Liver (tissue), 9 donors: ENCODE measurements around the gene CLN3. TPM values are rescaled to one million over a fixed set of nuclear protein-coding genes. Genes with fewer than 3 reads are reported as not detected.
"Not testable (repeated sequence)": the region's sequence is repeated elsewhere in the genome, so short reads cannot be mapped to it uniquely, and the experiment has no call there.

ENCODE experiments used
- DNase-seq: peaks from one replicate; pipeline ENCODE4 v3.0.0-alpha.2; 2017; ENCODE audit warnings: low spot score
- H3K27ac ChIP-seq, 2 donors: one replicate each; pipeline ENCODE4 v1.7.0; 2013; ENCODE audit warnings: inconsistent platforms in 2 of 2, low read length in 2 of 2, control low read depth in 1 of 2, low read depth in 1 of 2, mild to moderate bottlenecking in 1 of 2
- H3K27me3 ChIP-seq, 4 donors: one replicate each; pipeline versions ENCODE4 v1.6.1 to v1.7.0; 2013; ENCODE audit warnings: low read length in 3 of 4, inconsistent platforms in 1 of 4, mild to moderate bottlenecking in 1 of 4, moderate library complexity in 1 of 4; ENCODE audit not compliant: control insufficient read depth in 4 of 4, insufficient read depth in 4 of 4
- H3K36me3 ChIP-seq, 4 donors: one replicate each; pipeline versions ENCODE4 v1.6.1 to v1.7.0; 2013; ENCODE audit warnings: low read length in 3 of 4, mild to moderate bottlenecking in 3 of 4, low read depth in 1 of 4, moderate library complexity in 1 of 4; ENCODE audit not compliant: control insufficient read depth in 4 of 4, insufficient read depth in 3 of 4
- H3K4me1 ChIP-seq, 4 donors: one replicate each; pipeline versions ENCODE4 v1.6.1 to v1.7.0; 2013; ENCODE audit warnings: low read length in 3 of 4, mild to moderate bottlenecking in 3 of 4, moderate library complexity in 1 of 4; ENCODE audit not compliant: control insufficient read depth in 4 of 4, insufficient read depth in 4 of 4
- H3K4me3 ChIP-seq, 3 donors: one replicate each; pipeline versions ENCODE4 v1.6.1 to v1.7.0; 2013; ENCODE audit warnings: low read length in 3 of 3, control low read depth in 1 of 3, low read depth in 1 of 3, mild to moderate bottlenecking in 1 of 3
- H3K9ac ChIP-seq, 2 donors: one replicate each; pipeline ENCODE4 v1.7.0; 2013; ENCODE audit warnings: low read length in 2 of 2, mild to moderate bottlenecking in 2 of 2, moderate library complexity in 2 of 2, control low read depth in 1 of 2, low read depth in 1 of 2
- H3K9me3 ChIP-seq, 4 donors: one replicate each; pipeline versions ENCODE4 v1.6.1 to v1.7.0; 2013; ENCODE audit warnings: low read length in 3 of 4; ENCODE audit not compliant: control insufficient read depth in 4 of 4
- ATF3 ChIP-seq: IDR thresholded peaks from 2 replicates; pipeline ENCODE4 v1.6.1; 2016; ENCODE audit warnings: antibody characterized with exemption
- CTCF ChIP-seq: fragments of 150-350 bp; IDR thresholded peaks from 2 replicates; pipeline ENCODE4 v1.5.1; 2017; ENCODE audit warnings: improper control_type of control experiment, low read depth, low read length; ENCODE audit not compliant: missing input control
- FOXA1 ChIP-seq: IDR thresholded peaks from 2 replicates; pipeline ENCODE4 v1.6.1; 2016; ENCODE audit warnings: antibody characterized with exemption
- FOXA2 ChIP-seq: IDR thresholded peaks from 2 replicates; pipeline ENCODE4 v1.6.1; 2016; ENCODE audit warnings: antibody characterized with exemption
- GABPA ChIP-seq, 2 donors: IDR thresholded peaks in 1 of 2; conservative IDR thresholded peaks in 1 of 2; 2 replicates each; pipeline ENCODE4 v1.6.1; 2016; ENCODE audit warnings: antibody characterized with exemption in 2 of 2, mild to moderate bottlenecking in 1 of 2, moderate library complexity in 1 of 2
- HNF4G ChIP-seq: IDR thresholded peaks from 2 replicates; pipeline ENCODE4 v1.6.1; 2016; ENCODE audit warnings: antibody characterized with exemption
- JUND ChIP-seq, 2 donors: IDR thresholded peaks; 2 replicates each; pipeline ENCODE4 v1.6.1; 2016; ENCODE audit warnings: antibody characterized with exemption in 2 of 2
- MAX ChIP-seq: IDR thresholded peaks from 2 replicates; pipeline ENCODE4 v1.6.1; 2016; ENCODE audit warnings: antibody characterized with exemption
- NR2F2 ChIP-seq: IDR thresholded peaks from 2 replicates; pipeline ENCODE4 v1.6.1; 2016; ENCODE audit warnings: antibody characterized with exemption
- RAD21 ChIP-seq, 2 donors: IDR thresholded peaks; 2 replicates each; pipeline ENCODE4 v1.6.1; 2016; ENCODE audit warnings: antibody characterized with exemption in 2 of 2, mild to moderate bottlenecking in 2 of 2
- REST ChIP-seq: IDR thresholded peaks from 2 replicates; pipeline ENCODE4 v1.6.1; 2016; ENCODE audit warnings: antibody characterized with exemption, mild to moderate bottlenecking
- RXRA ChIP-seq, 2 donors: IDR thresholded peaks; 2 replicates each; pipeline ENCODE4 v1.6.1; 2017 to 2018; ENCODE audit warnings: antibody characterized with exemption in 2 of 2, mild to moderate bottlenecking in 1 of 2
- SP1 ChIP-seq: IDR thresholded peaks from 2 replicates; pipeline ENCODE4 v1.6.1; 2018; ENCODE audit warnings: antibody characterized with exemption, mild to moderate bottlenecking
- TAF1 ChIP-seq: conservative IDR thresholded peaks from 2 replicates; pipeline ENCODE4 v1.6.1; 2016; ENCODE audit warnings: antibody characterized with exemption, mild to moderate bottlenecking
- ZBTB33 ChIP-seq: IDR thresholded peaks from 2 replicates; pipeline ENCODE4 v1.6.1; 2016; ENCODE audit warnings: antibody characterized with exemption
- WGBS: extraction: QIAGEN DNeasy Blood & Tissue Kit; methylation state at CpG from one replicate; pipeline ENCODE4 v1.1.7; 2013; 5-methylcytosine and 5-hydroxymethylcytosine counted together
- polyA plus RNA-seq, 2 donors: library from polyadenylated mRNA; stranded (reverse) in 1 of 2; unstranded in 1 of 2; fragments of 200-250 nt in 1 of 2; fragments of >200 nt in 1 of 2; fragmentation: Nextera tagmentation in 1 of 2; extraction: Ambion mirVana in 1 of 2; gene quantifications; one replicate each; pipeline versions ENCODE4 v1.2.1 to v1.2.3, GENCODE V29; 2013 to 2015
- total RNA-seq, 2 donors: library from RNA; depleted of rRNA; stranded (reverse); fragments of >200 nt; gene quantifications; one replicate each; pipeline ENCODE4 v1.2.3, GENCODE V29; 2014
- donor health status: healthy.
- donor health status: healthy.
- donor health status: healthy.
- donor health status: healthy.
- donor health status: healthy.

CLN3 gene
- total and polyA plus RNA-seq, 4 donors: 16.1 to 23.6 (median 19.3) TPM

GRCh38 chr16:28528463-28528867, 36.6 kb upstream of the CLN3 start (continued):
- TF ChIP-seq CTCF (no peak), ZBTB33 (peak; percentile 29), HNF4G (no peak), RAD21 (IDR thresholded peaks at IDR 0.05) (peak; percentile 38 to 44)

GRCh38 chr16:28527985-28528384, 36.1 kb upstream of the CLN3 start:
- H3K27me3 ChIP-seq: no peaks in the 10 kb centered on the region
- no peaks in the 10 kb centered on the region for H3K36me3 ChIP-seq
- 53% methylated on average over 5 of the region's 5 CpGs for WGBS
- TF ChIP-seq GABPA (IDR thresholded peaks at IDR 0.05 in 1 of 2, conservative IDR thresholded peaks at IDR 0.05 in 1 of 2): no peak
- no peak for TF ChIP-seq CTCF
- TF ChIP-seq FOXA1: no peak
- no peak for TF ChIP-seq HNF4G
- TF ChIP-seq RXRA (IDR thresholded peaks at IDR 0.05): no peak
- TF ChIP-seq TAF1: no peak
- TF ChIP-seq ZBTB33: no peak
- TF ChIP-seq SP1: no peak
- TF ChIP-seq FOXA2: no peak
- no peak for TF ChIP-seq MAX
- no peak for TF ChIP-seq JUND (IDR thresholded peaks at IDR 0.05)
- TF ChIP-seq REST: no peak
- no peak for TF ChIP-seq RAD21 (IDR thresholded peaks at IDR 0.05)
- TF ChIP-seq NR2F2: no peak
- TF ChIP-seq ATF3: no peak
- peak overlapping the region; percentile 87 to 95 for H3K27ac ChIP-seq
- no peaks in the 10 kb centered on the region for H3K9me3 ChIP-seq
- peaks cover 6 to 49% (median 32%) of the 10 kb centered on the region in 4 donors for H3K4me1 ChIP-seq
- no peak for DNase-seq
- H3K4me3 ChIP-seq: no peak overlapping the region
- H3K9ac ChIP-seq: peak overlapping the region in 1 of 2 donors; percentile 66

GRCh38 chr16:28527100-28527785, 35.4 kb upstream of the CLN3 start:
- H3K27ac ChIP-seq: peak overlapping the region; percentile 87 to 95
- WGBS: 83% methylated on average over 7 of the region's 7 CpGs

More at GRCh38 chr16:28527100-28527785, 35.4 kb upstream of the CLN3 start:
- not testable (repeated sequence) for H3K27me3 ChIP-seq, H3K36me3 ChIP-seq, H3K9me3 ChIP-seq, H3K4me3 ChIP-seq, DNase-seq
- peak overlapping the region in 1 of 2 donors; percentile 65 for H3K9ac ChIP-seq
- H3K4me1 ChIP-seq: peaks cover 6 to 46% (median 25%) of the 10 kb centered on the region in 4 donors
